LNCaP clone FGC (cell line): ENCODE data around the gene PTPRD.

Source experiments
- DNase-seq: peaks from one replicate; pipeline ENCODE4 v3.0.0-alpha.2; 2011; ENCODE audit warnings: low read depth
- H3K4me3 ChIP-seq: 2 replicates; pipeline ENCODE4 v1.5.1; 2011; ENCODE audit warnings: mild to moderate bottlenecking, low read depth, low read length, control low read depth
- CTCF ChIP-seq: IDR thresholded peaks from 2 replicates; pipeline ENCODE4 v1.5.1; 2012; ENCODE audit warnings: mild to moderate bottlenecking; ENCODE audit not compliant: control insufficient read depth, insufficient read depth; ENCODE audit errors: extremely low read depth

PTPRD gene

GRCh38 chr9:8762479-8763085 lies 1850.2 kb downstream of the PTPRD start:
- no peak for DNase-seq
- no peak overlapping the region for H3K4me3 ChIP-seq
- TF ChIP-seq CTCF, result no peak

DNA sequence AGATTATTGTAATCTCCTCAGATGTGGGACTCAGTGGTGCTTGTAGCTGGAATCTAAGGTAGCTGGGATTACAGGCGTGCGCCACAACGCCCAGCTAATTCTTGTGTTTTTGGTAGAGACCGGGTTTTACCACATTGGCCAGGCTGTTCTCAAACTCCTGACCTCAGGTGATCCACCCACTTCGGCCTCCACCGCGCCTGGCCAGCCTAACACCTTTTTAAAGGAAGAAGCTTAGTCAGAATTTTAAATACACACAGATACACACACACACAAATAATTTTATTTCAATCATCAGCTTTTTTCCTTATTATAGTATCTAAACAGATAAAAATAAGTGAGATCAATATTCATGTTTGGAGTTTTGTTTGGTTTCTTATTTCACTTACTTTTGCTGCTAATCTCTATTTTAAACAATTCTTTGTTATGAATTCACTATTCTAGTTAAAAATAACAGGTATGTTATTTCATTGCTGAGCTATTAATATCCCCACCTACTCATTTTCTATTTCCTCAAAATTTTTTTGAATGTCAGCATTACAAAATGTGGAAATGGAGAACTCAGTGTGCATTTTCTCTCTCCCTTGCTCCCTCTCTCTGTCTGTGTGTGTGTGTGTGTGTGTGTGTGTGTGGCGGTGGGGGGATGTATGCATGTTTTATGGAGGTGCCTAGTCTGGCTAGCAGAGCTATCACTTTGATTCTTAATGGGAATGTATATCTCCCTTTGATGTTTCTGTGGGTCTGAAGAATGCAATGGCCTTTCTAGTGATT lies 1852.6 kb downstream of the PTPRD start:
- no peak for TF ChIP-seq CTCF
- DNase-seq, result no peak
- H3K4me3 ChIP-seq, result no peak overlapping the region

DNA sequence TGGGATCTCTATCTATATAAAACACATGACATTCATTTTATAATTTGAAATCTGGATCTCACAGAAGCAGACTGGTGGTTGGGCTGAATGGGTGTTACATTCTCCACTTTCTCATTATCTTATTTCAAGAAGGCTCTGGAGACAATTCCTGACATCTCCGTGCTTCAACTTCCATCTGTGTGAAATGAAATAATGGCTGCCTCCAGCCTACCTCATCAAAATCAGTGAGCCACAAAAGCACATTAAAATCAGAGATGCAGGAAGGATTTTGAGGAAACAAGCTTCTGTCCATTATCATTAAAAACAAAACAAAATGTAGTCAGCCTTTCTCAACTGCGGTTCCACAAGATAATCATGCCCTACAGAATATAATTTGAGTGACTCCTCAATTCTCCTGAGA lies 1854.9 kb downstream of the PTPRD start:
- DNase-seq, result no peak
- no peak for TF ChIP-seq CTCF
- no peak overlapping the region for H3K4me3 ChIP-seq

DNA sequence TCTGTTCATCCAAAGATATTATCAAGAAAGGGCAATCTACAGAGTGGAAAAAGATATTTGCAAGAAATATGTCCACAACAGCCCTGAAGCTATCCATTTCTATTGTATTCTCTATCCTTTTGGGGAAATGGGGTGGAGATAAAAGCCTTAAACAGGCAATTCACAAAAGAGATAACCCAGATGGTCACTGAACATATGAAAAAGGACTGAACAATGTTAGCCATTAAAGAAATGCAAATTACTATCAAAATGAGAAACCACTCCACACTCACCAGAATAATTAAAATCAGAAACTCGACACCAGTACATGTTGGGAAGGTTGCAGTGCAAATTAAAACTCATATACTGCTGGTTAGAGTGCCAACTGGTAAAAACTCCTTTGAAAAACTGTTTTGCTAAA lies 1858.1 kb downstream of the PTPRD start:
- H3K4me3 ChIP-seq, result no peak overlapping the region
- TF ChIP-seq CTCF, result no peak
- DNase-seq, result no peak

GRCh38 chr9:8751406-8751930 lies 1861.3 kb downstream of the PTPRD start:
- no peak for DNase-seq
- H3K4me3 ChIP-seq, result no peak overlapping the region
- no peak for TF ChIP-seq CTCF

- DNase-seq, result no peak
- TF ChIP-seq CTCF, result no peak
- no peak overlapping the region for H3K4me3 ChIP-seq
Measured at GRCh38 chr9:8750639-8751051, 1862.2 kb downstream of the PTPRD start.
